Small intestine (tissue), 7 donors: ENCODE measurements around the gene DACH1. TPM values are rescaled to one million over a fixed set of nuclear protein-coding genes. Genes with fewer than 3 reads are reported as not detected.

Experiments used
- DNase-seq, 2 donors: peaks; one replicate each; pipeline versions ENCODE4 v3.0.0 to v3.0.0-alpha.2; 2013
- FAIRE-seq: peaks from 2 replicates; lab custom pipeline; 2012; peaks lifted over from hg19 to GRCh38; lab: Jason Lieb, UNC
- H3K27ac ChIP-seq, 3 donors: one replicate each; pipeline ENCODE4 v1.5.1; 2013; ENCODE audit warnings: low read length in 2 of 3, mild to moderate bottlenecking in 2 of 3, control low read depth in 1 of 3, inconsistent platforms in 1 of 3, low read depth in 1 of 3, moderate library complexity in 1 of 3
- H3K27me3 ChIP-seq, 3 donors: one replicate each; pipeline ENCODE4 v1.6.1; 2013; ENCODE audit warnings: low read length in 3 of 3, inconsistent platforms in 1 of 3; ENCODE audit not compliant: control insufficient read depth in 3 of 3, insufficient read depth in 3 of 3
- H3K36me3 ChIP-seq, 3 donors: one replicate each; pipeline ENCODE4 v1.6.1; 2013; ENCODE audit warnings: low read length in 3 of 3, inconsistent platforms in 1 of 3, low read depth in 1 of 3, mild to moderate bottlenecking in 1 of 3, moderate library complexity in 1 of 3; ENCODE audit not compliant: control insufficient read depth in 3 of 3, insufficient read depth in 2 of 3
- H3K4me1 ChIP-seq, 3 donors: one replicate each; pipeline ENCODE4 v1.6.1; 2013; ENCODE audit warnings: low read length in 2 of 3, inconsistent platforms in 1 of 3, low read depth in 1 of 3, mild to moderate bottlenecking in 1 of 3, moderate library complexity in 1 of 3; ENCODE audit not compliant: control insufficient read depth in 3 of 3, insufficient read depth in 2 of 3
- H3K4me3 ChIP-seq, 3 donors: one replicate each; pipeline ENCODE4 v1.5.1; 2013; ENCODE audit warnings: low read length in 3 of 3, control low read depth in 1 of 3, inconsistent platforms in 1 of 3, low read depth in 1 of 3, mild to moderate bottlenecking in 1 of 3, moderate library complexity in 1 of 3
- H3K9me3 ChIP-seq, 2 donors: one replicate each; pipeline ENCODE4 v1.6.1; 2013; ENCODE audit warnings: low read depth in 1 of 2, low read length in 1 of 2; ENCODE audit not compliant: control insufficient read depth in 2 of 2, insufficient read depth in 1 of 2
- WGBS, 3 donors: extraction: QIAGEN DNeasy Blood & Tissue Kit; methylation state at CpG; one replicate each; pipeline ENCODE4 v1.1.7; 2013; 5-methylcytosine and 5-hydroxymethylcytosine counted together
- polyA plus RNA-seq, 4 donors: library from polyadenylated mRNA; stranded (reverse) in 3 of 4; unstranded in 1 of 4; fragments of 200-250 nt in 3 of 4; fragments of 120-200 nt in 1 of 4; gene quantifications; one replicate each; pipeline versions ENCODE4 v1.2.1 to v1.2.3, GENCODE V29; 2013
- donor health status: healthy with polysubstance abuse.
- donor health status: control.
- donor health status: control.
- donor health status: Bipolar disorder and iron deficiency.
- donor health status: healthy.

DACH1 gene
- polyA plus RNA-seq, 4 donors: 1.8 to 30.2 (median 4.3) TPM

DNA sequence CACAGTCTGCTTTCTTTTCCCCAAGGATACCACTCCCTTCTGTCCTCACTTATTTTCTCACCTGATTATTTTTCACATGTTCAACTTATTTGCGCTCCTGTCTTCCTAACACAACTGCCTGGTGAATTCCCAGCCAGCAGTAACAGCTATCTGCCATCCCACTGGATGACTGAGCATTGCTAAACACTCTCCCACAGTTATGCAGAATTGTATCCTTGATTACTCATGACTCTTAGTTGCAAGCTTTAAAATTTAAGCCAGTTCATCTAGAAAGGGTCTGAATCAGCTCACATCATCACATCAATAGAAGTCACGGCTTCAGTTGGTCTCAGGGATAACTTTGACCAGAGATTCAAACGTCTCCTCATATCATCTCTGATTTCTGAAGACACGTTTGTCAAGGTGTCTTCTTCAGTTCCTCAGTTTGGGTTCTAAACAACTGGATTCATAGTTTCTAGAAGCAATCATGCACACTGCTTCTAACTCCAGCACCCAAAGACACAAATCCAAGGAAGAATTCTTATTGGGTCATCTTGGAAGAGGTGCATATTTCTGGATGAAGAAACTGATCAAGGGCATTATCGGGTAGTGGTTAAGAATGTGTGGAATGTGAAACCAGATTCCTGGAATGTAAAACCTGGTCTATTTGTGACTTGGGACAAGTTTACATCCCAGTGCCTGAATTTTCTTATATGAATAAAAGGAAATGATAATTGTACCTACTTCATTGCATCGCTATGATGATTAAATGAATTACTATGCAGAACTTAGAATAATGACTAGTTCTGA is 13.9 kb upstream of the DACH1 start:
- Histone ChIP-seq H3K4me1 (peaks cover 0 to 6% (median 0%) of the 10 kb centered on the region in 3 donors), H3K4me3 (no peak overlapping the region), H3K36me3 (no peaks in the 10 kb centered on the region), H3K27ac (no peak overlapping the region), H3K9me3 (no peaks in the 10 kb centered on the region), H3K27me3 (no peaks in the 10 kb centered on the region)
- no peak for FAIRE-seq
- 79 to 89% (median 81%) methylated on average over 6 of the region's 6 CpGs for whole genome bisulfite sequencing, 3 donors
- DNase-seq: no peak

DNA sequence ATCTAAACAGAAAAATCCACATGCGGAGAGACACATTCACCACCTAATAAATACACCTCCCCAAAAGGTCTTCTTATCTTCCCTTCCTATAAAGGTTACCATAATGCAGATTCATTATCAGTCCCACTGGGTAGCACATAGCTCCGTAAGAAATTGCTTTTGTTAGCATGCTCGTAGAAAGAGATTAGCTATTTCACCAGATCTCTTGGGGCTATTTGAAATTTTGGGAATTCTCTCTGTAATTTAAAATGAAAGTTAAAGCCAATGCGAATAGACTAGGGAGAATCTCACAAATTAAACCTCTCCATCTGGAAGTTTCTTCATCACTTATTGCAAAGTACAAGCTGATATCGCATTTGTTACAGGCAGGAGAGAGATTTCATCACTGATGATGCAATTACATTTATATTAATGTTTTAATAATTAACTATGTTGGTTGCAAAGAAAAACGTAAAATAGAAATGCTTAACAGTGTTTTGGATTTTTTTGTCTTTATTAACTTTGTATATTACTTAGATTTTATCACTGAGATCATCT is 12.9 kb upstream of the DACH1 start:
- Histone ChIP-seq H3K36me3 (no peaks in the 10 kb centered on the region), H3K27ac (no peak overlapping the region), H3K4me3 (no peak overlapping the region), H3K27me3 (no peaks in the 10 kb centered on the region), H3K4me1 (peaks cover 0 to 9% (median 0%) of the 10 kb centered on the region in 3 donors), H3K9me3 (no peaks in the 10 kb centered on the region)
- FAIRE-seq (no peak), DNase-seq (no peak)
- 47 to 64% (median 55%) methylated on average over 6 of the region's 6 CpGs for WGBS, 3 donors

DNA sequence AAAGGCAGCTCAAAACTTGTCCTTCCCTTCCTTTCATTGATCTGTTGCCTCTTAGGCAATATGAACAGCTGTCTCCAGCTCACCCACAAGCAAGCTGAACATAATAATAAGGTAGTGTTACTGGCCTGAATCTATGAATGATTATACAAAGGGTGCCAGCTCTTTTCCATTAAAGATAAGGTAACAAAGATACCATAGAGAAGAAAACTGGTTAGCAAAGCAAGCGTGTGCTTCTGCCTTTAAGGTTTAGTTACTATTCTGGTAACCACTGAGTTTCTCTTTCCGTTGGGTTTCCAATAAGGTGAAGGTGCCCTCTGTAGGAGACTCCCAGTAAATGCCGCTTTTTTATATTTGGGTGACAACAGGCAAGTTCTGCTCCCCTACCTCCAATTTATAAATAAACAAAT is 12.1 kb upstream of the DACH1 start:
- DNase-seq (peak; percentile 69 to 75), FAIRE-seq (peak; percentile 88)
- WGBS, 3 donors: 1 to 8% (median 3%) methylated on average over 3 of the region's 3 CpGs

DNA sequence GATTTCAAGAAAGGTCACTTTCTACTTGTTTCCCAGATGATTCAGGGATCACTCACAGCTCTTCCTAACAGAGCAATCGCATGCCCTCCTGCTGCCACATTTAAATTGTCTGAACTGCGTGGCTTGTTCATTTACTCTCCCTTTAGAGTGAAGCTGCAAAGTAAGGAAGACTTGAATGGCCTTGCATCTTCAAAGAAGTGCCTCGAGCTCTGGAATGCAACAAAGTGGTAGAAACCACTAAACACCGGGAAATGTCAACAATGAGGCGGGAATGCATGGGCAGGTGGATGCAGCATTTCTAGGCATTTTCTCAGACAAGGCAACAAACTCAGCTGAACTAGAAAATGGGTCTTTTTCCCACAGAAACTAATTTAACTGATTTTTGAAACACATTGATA is 10.3 kb upstream of the DACH1 start:
- DNase-seq (no peak), FAIRE-seq (no peak)
- Histone ChIP-seq H3K36me3 (no peaks in the 10 kb centered on the region), H3K27ac (no peak overlapping the region), H3K4me1 (peaks cover 0 to 13% (median 0%) of the 10 kb centered on the region in 3 donors), H3K27me3 (no peaks in the 10 kb centered on the region), H3K4me3 (no peak overlapping the region), H3K9me3 (no peaks in the 10 kb centered on the region)
- 73 to 77% (median 73%) methylated on average over 5 of the region's 5 CpGs for WGBS, 3 donors

More for the DNA sequence above, 12.1 kb upstream of the DACH1 start:
- H3K36me3 ChIP-seq: no peaks in the 10 kb centered on the region
- H3K27ac ChIP-seq: peak overlapping the region in 1 of 3 donors; percentile 29
- peaks cover 0 to 13% (median 0%) of the 10 kb centered on the region in 3 donors for H3K4me1 ChIP-seq
- H3K9me3 ChIP-seq: no peaks in the 10 kb centered on the region
- H3K27me3 ChIP-seq: no peaks in the 10 kb centered on the region
- H3K4me3 ChIP-seq: no peak overlapping the region

DNA sequence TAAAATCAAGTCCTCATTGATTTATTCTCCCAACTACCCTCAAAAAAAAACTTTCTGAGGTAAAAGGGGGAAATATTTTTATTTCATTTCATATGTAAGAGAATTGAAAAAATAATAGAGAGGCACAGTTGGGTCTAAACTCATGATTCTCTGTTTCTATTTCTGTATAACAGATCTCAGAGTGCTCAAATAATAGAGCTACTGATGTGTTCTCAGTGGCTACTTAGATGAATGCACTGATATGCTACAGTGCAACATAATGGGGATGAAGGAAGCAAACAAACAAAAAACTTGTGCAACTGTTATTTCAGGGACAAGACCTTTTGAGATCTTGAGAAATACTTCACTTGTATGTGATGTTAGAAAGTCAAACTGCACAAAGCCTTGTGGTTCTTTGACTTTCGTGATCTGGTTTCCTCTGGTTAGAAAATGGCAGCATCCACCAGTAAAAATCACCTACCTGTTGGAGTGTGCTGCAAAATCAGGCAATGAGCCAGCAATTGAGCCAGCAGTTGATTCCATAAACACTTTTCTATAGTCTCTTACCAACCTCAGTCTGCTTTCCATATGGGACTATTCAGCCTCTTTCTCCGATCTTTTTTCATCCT is 9.7 kb upstream of the DACH1 start:
- no peaks in the 10 kb centered on the region for H3K36me3 ChIP-seq
- peaks cover 0 to 16% (median 0%) of the 10 kb centered on the region in 3 donors for H3K4me1 ChIP-seq
- no peak for FAIRE-seq
- no peak overlapping the region for H3K4me3 ChIP-seq
- H3K9me3 ChIP-seq: no peaks in the 10 kb centered on the region
- H3K27ac ChIP-seq: no peak overlapping the region
- 75 to 90% (median 75%) methylated on average over 2 of the region's 2 CpGs for WGBS, 3 donors
- no peaks in the 10 kb centered on the region for H3K27me3 ChIP-seq
- DNase-seq: no peak

DNA sequence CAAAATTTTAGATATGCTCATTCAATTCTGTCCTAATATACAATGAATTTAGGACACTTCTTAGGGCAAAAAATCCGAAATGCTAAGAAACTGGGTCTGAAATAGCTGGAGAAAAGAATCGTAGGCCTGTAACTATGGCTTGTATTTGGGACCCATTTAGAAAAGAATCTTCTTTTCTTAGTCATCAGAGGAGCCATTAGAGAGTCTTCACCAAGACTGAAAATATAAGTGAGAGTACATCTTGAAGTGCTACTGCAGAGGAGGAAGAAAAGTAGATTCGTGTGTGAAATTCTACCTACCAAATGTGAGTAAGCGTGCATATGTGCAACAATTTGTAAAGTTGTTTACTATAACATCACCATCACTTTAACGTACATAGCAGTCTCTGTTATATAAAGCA is 8.8 kb upstream of the DACH1 start:
- H3K4me3 ChIP-seq: no peak overlapping the region
- H3K4me1 ChIP-seq: peaks cover 0 to 16% (median 0%) of the 10 kb centered on the region in 3 donors
- H3K36me3 ChIP-seq: no peaks in the 10 kb centered on the region
- DNase-seq (no peak), FAIRE-seq (no peak)
- no peaks in the 10 kb centered on the region for H3K9me3 ChIP-seq
- no peak overlapping the region for H3K27ac ChIP-seq
- WGBS, 3 donors: 83 to 95% (median 88%) methylated on average over 5 of the region's 5 CpGs
- no peaks in the 10 kb centered on the region for H3K27me3 ChIP-seq

DNA sequence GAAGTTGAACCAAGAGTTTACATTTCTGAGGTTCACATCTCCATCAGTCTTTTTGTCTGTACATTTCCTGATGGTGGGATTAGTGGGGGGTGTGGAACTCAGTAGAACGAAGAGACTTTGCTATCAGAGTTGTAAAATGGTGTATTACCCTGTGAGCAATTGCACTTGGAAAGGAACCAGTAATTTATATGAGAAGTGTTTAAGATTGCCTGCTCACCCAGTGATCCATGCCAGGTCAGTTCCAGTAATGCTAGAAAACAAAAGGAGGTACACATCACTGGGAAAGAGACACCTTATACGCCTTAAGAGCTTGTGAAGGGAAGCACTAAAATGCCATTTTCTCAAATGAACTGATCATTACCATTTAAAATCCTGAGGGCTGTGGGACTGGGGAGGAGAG is 7.5 kb upstream of the DACH1 start:
- H3K4me3 ChIP-seq: no peak overlapping the region
- no peaks in the 10 kb centered on the region for H3K36me3 ChIP-seq
- H3K27ac ChIP-seq: peak overlapping the region in 1 of 3 donors; percentile 31
- H3K27me3 ChIP-seq: no peaks in the 10 kb centered on the region
- H3K9me3 ChIP-seq: no peaks in the 10 kb centered on the region
- peaks cover 0 to 16% (median 0%) of the 10 kb centered on the region in 3 donors for H3K4me1 ChIP-seq
- DNase-seq (peak; percentile 76 to 86), FAIRE-seq (peak; percentile 57)
- WGBS, 3 donors: 13 to 59% (median 30%) methylated on average over 2 of the region's 2 CpGs

DNA sequence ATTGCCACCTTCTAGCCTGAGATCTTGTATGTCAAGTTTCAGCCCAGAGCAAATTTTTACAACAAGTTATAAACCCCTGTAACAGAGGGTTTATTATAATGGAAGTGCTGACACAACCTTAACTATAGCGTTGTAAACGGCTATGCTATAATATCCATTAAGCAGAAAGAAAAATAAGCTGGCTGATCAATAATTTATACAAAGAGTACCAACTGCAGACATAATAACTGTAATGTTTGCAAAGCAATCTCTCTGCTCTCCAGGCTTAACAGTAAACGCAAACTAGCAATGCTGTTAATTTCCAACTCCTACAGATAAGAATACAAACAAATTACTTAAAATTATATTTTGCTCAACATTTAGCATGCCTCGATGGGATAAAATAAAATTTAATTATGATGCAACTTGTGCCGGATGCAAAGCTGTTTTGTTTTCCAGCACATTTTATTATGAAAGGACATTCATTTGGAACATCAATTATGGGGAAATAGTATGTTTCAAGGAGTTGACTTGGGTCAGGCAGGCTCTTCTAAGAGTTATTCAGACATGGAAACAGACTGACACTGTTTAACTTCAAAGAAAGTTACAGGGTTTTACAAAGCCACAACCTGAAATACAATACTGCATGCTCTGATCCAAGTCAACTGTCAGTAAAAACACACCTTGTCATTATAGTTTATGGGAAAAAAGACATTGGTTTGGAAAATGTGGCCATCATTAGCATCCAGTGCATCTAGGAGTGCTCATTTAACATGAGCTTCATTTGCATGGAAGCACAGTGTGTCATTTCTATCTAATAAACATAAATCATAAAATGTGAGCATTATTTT is 6.6 kb upstream of the DACH1 start:
- H3K27ac ChIP-seq: peak overlapping the region in 1 of 3 donors; percentile 23
- no peak for FAIRE-seq
- H3K9me3 ChIP-seq: no peaks in the 10 kb centered on the region
- H3K4me3 ChIP-seq: no peak overlapping the region
- H3K36me3 ChIP-seq: no peaks in the 10 kb centered on the region
- peak; percentile 11 to 46 for DNase-seq
- WGBS, 3 donors: 18 to 48% (median 27%) methylated on average over 5 of the region's 5 CpGs
- no peaks in the 10 kb centered on the region for H3K27me3 ChIP-seq
- peaks cover 0 to 16% (median 0%) of the 10 kb centered on the region in 3 donors for H3K4me1 ChIP-seq
